Activated naive CD8-positive, alpha-beta T cell (primary cell): ENCODE measurements around the gene UBE2F.

Experiments used
- H3K27ac Mint-ChIP-seq: one replicate; pipeline ENCODE4 v1.8.0; 2021; ENCODE audit warnings: mixed read lengths
- H3K27me3 Mint-ChIP-seq: one replicate; pipeline ENCODE4 v1.8.0; 2021; ENCODE audit warnings: mixed read lengths
- H3K36me3 Mint-ChIP-seq: one replicate; pipeline ENCODE4 v1.8.0; 2021; ENCODE audit warnings: mixed read lengths
- H3K4me1 Mint-ChIP-seq: one replicate; pipeline ENCODE4 v1.8.0; 2021; ENCODE audit warnings: low read depth, mixed read lengths
- H3K4me3 Mint-ChIP-seq: one replicate; pipeline ENCODE4 v1.8.0; 2021; ENCODE audit warnings: mild to moderate bottlenecking, mixed read lengths
- H3K9me3 Mint-ChIP-seq: one replicate; pipeline ENCODE4 v1.8.0; 2021; ENCODE audit warnings: low read depth, mixed read lengths

Gene UBE2F

DNA sequence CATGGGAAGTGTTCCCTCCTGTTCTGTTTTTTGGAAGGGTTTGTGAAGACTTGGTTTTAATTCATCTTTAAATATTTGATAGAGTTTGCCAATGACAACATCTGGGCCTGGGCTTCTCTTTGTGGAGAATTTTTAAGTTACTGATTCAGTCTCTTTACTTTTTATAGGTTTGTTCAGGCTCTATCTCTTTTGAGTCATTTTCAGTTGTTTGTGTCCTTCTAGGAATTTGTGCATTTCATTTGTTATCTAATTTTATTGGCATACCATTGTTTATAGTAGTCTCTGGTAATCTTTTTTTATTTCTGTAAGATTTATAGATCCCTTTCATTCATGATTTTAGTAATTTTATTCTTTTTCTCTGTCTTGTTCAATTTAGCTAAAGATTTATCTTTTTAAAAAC, 108.6 kb downstream of the UBE2F start:
- Mint-ChIP-seq H3K27ac (no peak overlapping the region), H3K27me3 (no peaks in the 10 kb centered on the region), H3K9me3 (peaks cover 9% of the 10 kb centered on the region), H3K36me3 (peaks cover 50% of the 10 kb centered on the region), H3K4me3 (no peak overlapping the region), H3K4me1 (peaks cover 21% of the 10 kb centered on the region)

DNA sequence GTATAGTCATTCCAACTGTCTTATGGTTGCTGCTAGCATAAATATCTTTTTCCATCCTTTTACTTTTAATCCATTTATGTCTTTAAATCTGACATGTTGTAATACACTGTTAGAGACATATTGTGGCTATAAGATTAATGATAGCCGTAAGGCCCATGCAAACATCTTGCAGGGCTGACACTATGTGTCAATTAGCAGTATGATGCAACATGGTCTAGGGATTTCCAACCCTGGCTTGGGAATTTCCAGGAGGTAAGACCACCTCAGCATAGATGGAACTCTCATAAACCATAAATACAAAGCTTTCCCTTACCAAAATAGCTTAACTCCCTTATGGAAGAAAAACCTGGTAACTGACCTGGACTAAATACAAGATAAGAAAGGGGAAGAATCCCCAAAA, 110.5 kb downstream of the UBE2F start:
- Mint-ChIP-seq H3K27ac (no peak overlapping the region), H3K27me3 (no peaks in the 10 kb centered on the region), H3K4me3 (no peak overlapping the region), H3K9me3 (peaks cover 6% of the 10 kb centered on the region), H3K4me1 (peaks cover 13% of the 10 kb centered on the region), H3K36me3 (peaks cover 50% of the 10 kb centered on the region)

DNA sequence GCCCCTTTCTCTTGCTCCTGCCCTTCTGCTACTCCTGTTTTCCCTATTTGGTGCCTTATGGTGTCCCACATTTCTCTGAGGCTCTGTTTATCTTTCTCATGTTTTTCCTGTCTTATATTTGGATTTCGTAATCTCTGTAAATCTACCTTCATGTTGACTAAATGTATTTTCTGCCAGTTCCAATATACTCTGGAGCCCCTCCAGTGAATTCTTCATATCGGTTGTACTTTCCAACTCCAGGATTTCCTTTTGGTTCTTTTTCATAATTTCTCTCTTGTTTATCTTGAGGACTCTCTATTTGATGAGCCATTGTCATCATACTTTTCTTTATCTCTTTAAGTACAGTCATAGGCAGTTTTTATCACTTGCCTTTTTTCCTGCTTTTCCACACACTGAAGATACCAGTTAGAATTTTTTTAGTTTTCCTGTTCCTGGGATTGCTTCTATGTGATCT, 113.1 kb downstream of the UBE2F start:
- H3K4me3 Mint-ChIP-seq = no peak overlapping the region
- peaks cover 35% of the 10 kb centered on the region for H3K36me3 Mint-ChIP-seq
- H3K9me3 Mint-ChIP-seq = no peaks in the 10 kb centered on the region
- peaks cover 7% of the 10 kb centered on the region for H3K4me1 Mint-ChIP-seq
- no peaks in the 10 kb centered on the region for H3K27me3 Mint-ChIP-seq
- no peak overlapping the region for H3K27ac Mint-ChIP-seq

DNA sequence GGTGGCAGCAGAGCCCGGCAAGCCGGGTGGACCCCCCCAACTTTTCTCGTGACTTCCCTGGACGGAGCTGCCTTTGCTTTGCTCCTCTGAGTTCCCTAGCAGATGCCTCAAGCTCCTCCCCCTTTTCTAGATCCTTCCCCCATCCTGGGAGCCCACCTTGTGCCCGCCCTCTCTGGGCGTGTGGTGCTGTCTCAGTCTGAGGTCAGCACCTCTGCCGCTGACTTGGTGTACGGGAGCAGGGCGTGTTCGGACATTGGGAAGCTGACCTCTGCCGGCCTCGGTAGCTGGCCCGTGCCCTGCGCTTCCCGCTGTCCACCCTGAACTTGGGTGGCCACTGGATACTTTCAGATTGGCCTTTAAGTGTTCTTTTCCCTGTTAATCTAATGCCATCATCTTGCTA, 113.7 kb downstream of the UBE2F start:
- Mint-ChIP-seq H3K4me1 (peaks cover 3% of the 10 kb centered on the region), H3K36me3 (peaks cover 33% of the 10 kb centered on the region), H3K4me3 (no peak overlapping the region), H3K27me3 (no peaks in the 10 kb centered on the region), H3K9me3 (no peaks in the 10 kb centered on the region), H3K27ac (no peak overlapping the region)

DNA sequence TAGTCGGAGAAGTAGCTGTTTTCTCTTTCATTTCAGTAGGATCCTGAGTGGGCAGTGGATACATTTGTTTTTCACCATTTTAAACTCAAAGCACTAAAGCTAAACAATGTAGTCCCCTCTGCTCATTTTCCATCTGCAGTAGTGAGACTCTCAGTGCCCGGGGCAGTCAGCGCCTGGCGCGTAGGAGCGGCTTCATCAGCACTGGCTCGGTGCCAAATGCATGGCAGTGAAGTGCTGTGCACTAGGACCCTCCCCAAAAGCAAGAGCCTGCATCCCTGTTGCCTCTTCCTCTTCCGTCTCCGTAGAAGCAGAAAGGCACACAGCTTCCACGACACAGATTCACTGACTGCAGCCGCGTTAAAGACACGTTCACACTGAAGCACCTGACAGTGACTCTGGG, 114.3 kb downstream of the UBE2F start:
- Mint-ChIP-seq H3K27me3 (no peaks in the 10 kb centered on the region), H3K4me1 (peaks cover 3% of the 10 kb centered on the region), H3K36me3 (peaks cover 33% of the 10 kb centered on the region), H3K27ac (no peak overlapping the region), H3K4me3 (no peak overlapping the region), H3K9me3 (no peaks in the 10 kb centered on the region)

DNA sequence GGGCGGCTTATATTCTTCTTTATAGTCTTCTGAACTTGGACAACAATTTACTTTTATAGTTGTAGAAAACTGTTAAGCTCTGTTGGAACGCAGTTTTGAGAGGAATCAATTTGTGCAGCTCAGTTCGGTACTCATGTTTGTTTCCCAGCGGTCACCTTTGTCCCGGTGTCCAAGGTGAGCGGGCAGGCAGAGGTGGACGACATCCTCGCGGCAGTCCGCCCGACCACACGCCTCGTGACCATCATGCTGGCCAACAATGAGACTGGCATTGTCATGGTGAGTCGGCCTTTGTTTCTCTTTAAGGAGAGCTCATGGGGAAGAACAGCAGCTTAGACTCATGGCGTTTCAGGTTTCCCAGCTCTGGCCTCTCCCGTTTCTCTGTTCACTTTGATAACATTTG, 114.7 kb downstream of the UBE2F start:
- Mint-ChIP-seq H3K9me3 (no peaks in the 10 kb centered on the region), H3K27me3 (no peaks in the 10 kb centered on the region), H3K4me1 (peaks cover 3% of the 10 kb centered on the region), H3K36me3 (peaks cover 33% of the 10 kb centered on the region), H3K27ac (no peak overlapping the region), H3K4me3 (no peak overlapping the region)

DNA sequence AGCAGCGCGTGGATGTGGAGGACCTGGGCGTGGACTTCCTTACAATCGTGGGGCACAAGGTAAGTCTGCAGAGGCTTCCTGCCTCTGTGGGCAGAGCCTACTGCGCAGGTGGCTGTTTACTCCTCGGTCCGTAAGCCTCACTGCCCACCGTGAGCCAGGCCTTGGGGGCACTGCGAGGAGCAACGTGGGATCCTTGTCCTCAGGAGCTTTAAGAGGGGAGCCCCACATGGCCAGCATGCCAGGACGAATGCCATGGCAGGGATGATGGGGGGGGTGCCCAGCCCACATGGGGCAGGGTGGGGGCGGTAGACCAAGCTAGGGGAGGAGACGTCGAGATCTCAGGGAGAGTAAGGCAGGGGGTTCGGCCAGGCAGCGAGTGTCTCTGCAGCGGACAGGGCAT, 115.3 kb downstream of the UBE2F start:
- no peaks in the 10 kb centered on the region for H3K4me1 Mint-ChIP-seq
- no peak overlapping the region for H3K4me3 Mint-ChIP-seq
- H3K27me3 Mint-ChIP-seq = no peaks in the 10 kb centered on the region
- H3K9me3 Mint-ChIP-seq = no peaks in the 10 kb centered on the region
- H3K27ac Mint-ChIP-seq = no peak overlapping the region
- peaks cover 32% of the 10 kb centered on the region for H3K36me3 Mint-ChIP-seq

DNA sequence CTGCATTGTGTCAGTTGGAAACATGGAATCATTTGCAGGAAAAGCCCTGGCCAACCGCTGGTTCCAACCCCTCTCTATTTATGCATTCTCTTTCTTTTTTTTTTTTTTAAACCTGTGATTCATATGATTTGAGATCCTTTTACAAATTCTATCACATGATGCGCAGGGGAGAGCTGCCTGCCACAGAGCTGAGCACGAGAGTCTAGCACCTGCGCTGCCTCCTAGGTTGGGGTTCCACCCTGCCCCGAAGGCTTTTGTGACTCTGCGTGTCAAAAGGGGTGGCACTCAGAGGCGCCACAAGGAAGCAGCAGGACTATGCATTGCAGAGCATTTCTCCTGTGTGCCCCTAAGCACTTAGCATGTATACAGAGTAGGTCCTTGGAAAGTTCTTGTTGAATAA, 116.0 kb downstream of the UBE2F start:
- H3K27ac Mint-ChIP-seq = no peak overlapping the region
- H3K36me3 Mint-ChIP-seq = peaks cover 31% of the 10 kb centered on the region
- no peaks in the 10 kb centered on the region for H3K4me1 Mint-ChIP-seq
- H3K4me3 Mint-ChIP-seq = no peak overlapping the region
- H3K9me3 Mint-ChIP-seq = no peaks in the 10 kb centered on the region
- H3K27me3 Mint-ChIP-seq = no peaks in the 10 kb centered on the region

DNA sequence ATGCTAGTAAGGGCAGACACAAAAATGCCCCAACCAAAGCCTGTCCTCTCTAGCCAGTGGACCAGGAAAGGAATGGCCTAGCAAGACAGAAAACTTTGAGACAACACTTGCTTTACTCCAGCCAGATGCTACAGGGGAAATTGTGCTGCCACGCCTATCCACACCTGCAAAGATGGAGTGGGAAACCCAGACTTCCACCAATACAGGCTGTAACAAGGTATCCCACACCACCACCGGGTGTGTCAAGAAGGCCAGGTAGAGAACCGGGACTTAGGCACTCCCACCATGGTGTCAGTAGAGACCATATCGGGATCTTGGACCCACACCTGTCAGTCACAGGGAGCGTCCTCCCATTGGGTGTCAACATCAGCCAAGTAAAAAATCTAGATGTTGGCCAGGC, 117.1 kb downstream of the UBE2F start:
- Mint-ChIP-seq H3K4me3 (no peak overlapping the region), H3K9me3 (no peaks in the 10 kb centered on the region), H3K27ac (no peak overlapping the region), H3K27me3 (no peaks in the 10 kb centered on the region), H3K4me1 (no peaks in the 10 kb centered on the region), H3K36me3 (peaks cover 29% of the 10 kb centered on the region)

DNA sequence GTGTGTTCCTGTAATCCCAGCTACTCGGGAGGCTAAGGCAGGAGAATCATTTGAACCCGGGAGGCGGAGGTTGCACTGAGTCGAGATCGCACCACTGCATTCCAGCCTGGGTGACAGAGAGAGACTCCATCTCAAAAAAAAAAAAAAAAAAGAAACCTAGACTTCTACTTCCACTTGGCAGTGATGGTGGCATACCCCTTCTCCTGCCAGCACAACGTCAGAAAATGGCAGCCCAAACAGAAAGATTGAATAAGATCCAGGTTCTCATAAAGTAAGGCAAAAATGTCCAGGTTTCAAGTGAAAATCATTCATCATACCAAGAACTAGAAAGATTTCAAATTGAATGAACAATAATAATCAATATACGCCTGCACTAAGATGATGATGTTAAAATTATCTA, 117.9 kb downstream of the UBE2F start:
- peaks cover 30% of the 10 kb centered on the region for H3K36me3 Mint-ChIP-seq

DNA sequence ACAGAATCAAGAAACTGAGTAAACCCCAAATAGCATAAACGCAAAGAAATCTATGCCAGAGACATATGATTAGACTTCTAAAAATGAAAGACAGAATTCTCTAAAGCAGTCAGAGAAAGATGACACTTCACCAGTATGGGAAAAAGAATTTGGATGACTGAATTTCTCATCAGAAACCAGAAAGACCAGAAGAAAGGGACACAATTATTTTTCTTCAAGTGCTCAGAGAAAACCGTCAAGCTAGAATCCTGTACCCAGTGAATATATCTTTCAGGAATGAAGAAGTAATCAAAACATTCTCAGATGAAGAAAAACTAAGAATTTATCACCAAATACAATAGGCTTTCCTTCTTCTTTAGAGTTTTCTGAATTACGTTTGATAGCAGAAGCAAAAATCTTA, 119.1 kb downstream of the UBE2F start:
- H3K4me3 Mint-ChIP-seq = no peak overlapping the region
- peaks cover 24% of the 10 kb centered on the region for H3K36me3 Mint-ChIP-seq
- no peaks in the 10 kb centered on the region for H3K4me1 Mint-ChIP-seq
- no peak overlapping the region for H3K27ac Mint-ChIP-seq
- no peaks in the 10 kb centered on the region for H3K9me3 Mint-ChIP-seq
- no peaks in the 10 kb centered on the region for H3K27me3 Mint-ChIP-seq

More for the DNA sequence above, 117.9 kb downstream of the UBE2F start:
- H3K9me3 Mint-ChIP-seq = no peaks in the 10 kb centered on the region
- no peaks in the 10 kb centered on the region for H3K27me3 Mint-ChIP-seq
- no peaks in the 10 kb centered on the region for H3K4me1 Mint-ChIP-seq
- no peak overlapping the region for H3K4me3 Mint-ChIP-seq
- H3K27ac Mint-ChIP-seq = no peak overlapping the region

DNA sequence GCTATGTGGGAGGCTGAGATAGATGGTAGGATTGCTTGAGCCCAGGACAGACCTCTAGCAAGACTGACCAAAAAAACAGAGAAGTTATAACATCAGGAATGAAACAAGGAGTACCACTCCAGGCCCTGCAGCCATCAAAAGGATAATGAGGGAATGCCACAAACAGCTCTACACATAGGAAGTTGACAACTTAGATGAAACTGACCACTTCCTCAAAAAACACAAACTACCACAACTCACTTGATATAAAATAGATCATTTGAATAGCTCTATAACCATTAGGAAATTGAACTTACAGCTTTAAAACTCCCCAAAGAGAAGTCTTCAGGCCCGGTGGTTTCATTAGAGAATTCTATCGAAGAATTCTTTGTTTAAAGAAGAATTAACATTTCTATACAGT, 120.4 kb downstream of the UBE2F start:
- Mint-ChIP-seq H3K36me3 (peaks cover 19% of the 10 kb centered on the region), H3K27ac (no peak overlapping the region), H3K4me1 (no peaks in the 10 kb centered on the region), H3K4me3 (no peak overlapping the region), H3K27me3 (no peaks in the 10 kb centered on the region), H3K9me3 (no peaks in the 10 kb centered on the region)

DNA sequence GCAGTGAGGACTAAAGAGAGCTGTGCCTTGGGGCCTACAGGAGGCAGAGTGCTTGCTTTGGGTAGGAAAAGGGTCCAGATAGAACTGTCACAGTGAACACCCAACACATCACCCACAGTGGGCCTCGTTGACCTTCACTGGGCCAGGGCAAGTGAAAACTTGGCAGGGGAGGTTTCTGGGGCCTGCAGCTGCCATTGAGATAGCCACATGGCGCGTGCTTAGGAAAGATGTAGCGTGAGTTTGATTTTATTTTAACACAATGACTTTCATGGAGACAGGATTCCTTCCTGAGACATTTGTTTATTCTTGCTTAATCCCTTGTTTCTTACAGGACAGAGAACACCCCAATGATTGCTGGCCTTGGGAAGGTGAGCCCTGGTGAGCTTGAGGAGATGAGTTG, 124.1 kb downstream of the UBE2F start:
- Mint-ChIP-seq H3K36me3 (peaks cover 14% of the 10 kb centered on the region), H3K4me3 (no peak overlapping the region), H3K27me3 (no peaks in the 10 kb centered on the region), H3K4me1 (no peaks in the 10 kb centered on the region), H3K27ac (no peak overlapping the region), H3K9me3 (no peaks in the 10 kb centered on the region)

DNA sequence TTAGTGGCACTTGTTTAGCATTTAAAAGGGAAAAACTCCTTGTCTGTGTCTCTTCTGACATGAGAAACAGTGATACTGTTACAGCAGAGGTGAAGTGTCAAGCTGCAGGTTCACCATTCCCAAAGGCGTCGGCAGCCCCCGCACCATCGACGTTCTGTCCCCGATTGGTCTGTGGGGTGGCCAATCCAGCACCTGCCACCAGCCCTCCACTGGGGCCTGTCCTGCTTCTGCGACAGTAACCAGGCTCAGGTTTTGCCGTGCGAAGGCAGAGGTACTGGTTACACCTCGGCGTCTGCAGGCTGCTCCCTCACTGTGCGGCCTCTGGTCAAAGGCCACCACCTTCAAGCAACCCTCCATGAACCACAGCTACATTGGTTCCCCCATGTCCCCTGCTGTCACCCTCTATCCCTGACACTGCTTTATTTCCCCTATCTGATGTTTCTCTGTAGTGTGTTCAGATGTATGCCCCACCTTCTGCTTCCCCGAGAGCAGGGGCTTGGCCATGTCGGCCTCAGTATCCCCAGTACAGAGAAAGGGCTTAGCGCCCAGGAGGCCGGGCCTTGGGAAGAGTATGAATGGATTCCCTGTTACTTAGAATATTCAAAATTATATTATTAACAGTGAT, 124.7 kb downstream of the UBE2F start:
- H3K4me1 Mint-ChIP-seq = no peaks in the 10 kb centered on the region
- H3K27ac Mint-ChIP-seq = no peak overlapping the region
- no peaks in the 10 kb centered on the region for H3K27me3 Mint-ChIP-seq
- no peak overlapping the region for H3K4me3 Mint-ChIP-seq
- H3K36me3 Mint-ChIP-seq = peaks cover 17% of the 10 kb centered on the region
- no peaks in the 10 kb centered on the region for H3K9me3 Mint-ChIP-seq
